ENCODE data around the gene MGLL.

Gene MGLL

GRCh38 chr3:127809611-127810010 lies 12.7 kb downstream of the MGLL start:
- Histone ChIP-seq H4K20me1 (ENCODE audit: insufficient read depth, low read length) (no peaks in the 10 kb centered on the region), H3K27ac (ENCODE audit: low read length) (no peak overlapping the region), H2AFZ (ENCODE audit: low read depth, low read length) (no peak overlapping the region), H3K27me3 (ENCODE audit: low read depth, low read length) (no peaks in the 10 kb centered on the region), H3K9ac (ENCODE audit: low read length) (no peak overlapping the region), H3K79me2 (ENCODE audit: low read length) (peaks cover 51% of the 10 kb centered on the region), H3K4me1 (ENCODE audit: low read length) (peaks cover 9% of the 10 kb centered on the region; the same call in 1 of the 2 replicates), H3K9me3 (ENCODE audit: insufficient read depth, low read length) (no peaks in the 10 kb centered on the region), H3K36me3 (replicated peaks; ENCODE audit: low read depth, low read length) (peaks cover 88% of the 10 kb centered on the region), H3K4me3 (ENCODE audit: low read length) (no peak overlapping the region), H3K4me2 (ENCODE audit: low read length) (no peak overlapping the region)
- TF ChIP-seq CTCF (IDR thresholded peaks at IDR 0.05; ENCODE audit: low read depth, low read length) (no peak), EZH2phosphoT487 (IDR thresholded peaks at IDR 0.05; ENCODE audit: low read depth) (no peak)

GRCh38 chr3:127809211-127809610 lies 13.1 kb downstream of the MGLL start:
- H3K36me3 ChIP-seq (replicated peaks; ENCODE audit: low read depth, low read length) = peaks cover 88% of the 10 kb centered on the region

GRCh38 chr3:127808197-127808596 lies 14.1 kb downstream of the MGLL start:
- peaks cover 53% of the 10 kb centered on the region for H3K79me2 ChIP-seq (ENCODE audit: low read length)
- peaks cover 86% of the 10 kb centered on the region for H3K36me3 ChIP-seq (replicated peaks; ENCODE audit: low read depth, low read length)
- H3K4me1 ChIP-seq (ENCODE audit: low read length) = peaks cover 9% of the 10 kb centered on the region; the same call in 1 of the 2 replicates
- TF ChIP-seq EZH2phosphoT487 (IDR thresholded peaks at IDR 0.05; ENCODE audit: low read depth) (no peak), CTCF (IDR thresholded peaks at IDR 0.05; ENCODE audit: low read depth, low read length) (no peak)
- H3K9me3 ChIP-seq (ENCODE audit: insufficient read depth, low read length) = no peaks in the 10 kb centered on the region
- no peak overlapping the region for H3K4me3 ChIP-seq (ENCODE audit: low read length)
- no peak overlapping the region for H3K4me2 ChIP-seq (ENCODE audit: low read length)
- H3K27me3 ChIP-seq (ENCODE audit: low read depth, low read length) = no peaks in the 10 kb centered on the region
- H2AFZ ChIP-seq (ENCODE audit: low read depth, low read length) = no peak overlapping the region
- no peaks in the 10 kb centered on the region for H4K20me1 ChIP-seq (ENCODE audit: insufficient read depth, low read length)
- H3K9ac ChIP-seq (ENCODE audit: low read length) = no peak overlapping the region
- no peak overlapping the region for H3K27ac ChIP-seq (ENCODE audit: low read length)

More at GRCh38 chr3:127809211-127809610, 13.1 kb downstream of the MGLL start:
- Histone ChIP-seq H3K9ac (ENCODE audit: low read length) (no peak overlapping the region), H2AFZ (ENCODE audit: low read depth, low read length) (no peak overlapping the region), H3K9me3 (ENCODE audit: insufficient read depth, low read length) (no peaks in the 10 kb centered on the region), H3K27me3 (ENCODE audit: low read depth, low read length) (no peaks in the 10 kb centered on the region), H3K27ac (ENCODE audit: low read length) (no peak overlapping the region), H3K79me2 (ENCODE audit: low read length) (peaks cover 51% of the 10 kb centered on the region), H3K4me1 (ENCODE audit: low read length) (peaks cover 9% of the 10 kb centered on the region; the same call in 1 of the 2 replicates), H3K4me3 (ENCODE audit: low read length) (no peak overlapping the region), H4K20me1 (ENCODE audit: insufficient read depth, low read length) (no peaks in the 10 kb centered on the region), H3K4me2 (ENCODE audit: low read length) (no peak overlapping the region)
- no peak for TF ChIP-seq EZH2phosphoT487 (IDR thresholded peaks at IDR 0.05; ENCODE audit: low read depth)

GRCh38 chr3:127805026-127805753 lies 17.1 kb downstream of the MGLL start:
- Histone ChIP-seq H3K9ac (ENCODE audit: low read length) (no peak overlapping the region), H3K9me3 (ENCODE audit: insufficient read depth, low read length) (no peaks in the 10 kb centered on the region), H3K4me1 (ENCODE audit: low read length) (peaks cover 9% of the 10 kb centered on the region; the same call in 1 of the 2 replicates), H3K79me2 (ENCODE audit: low read length) (peaks cover 53% of the 10 kb centered on the region), H4K20me1 (ENCODE audit: insufficient read depth, low read length) (0 out of 2 replicates have a peak, but pooled peaks cover 3% of the 10 kb centered on the region), H3K4me3 (ENCODE audit: low read length) (no peak overlapping the region), H3K27ac (ENCODE audit: low read length) (no peak overlapping the region), H2AFZ (ENCODE audit: low read depth, low read length) (no peak overlapping the region), H3K4me2 (ENCODE audit: low read length) (no peak overlapping the region), H3K27me3 (ENCODE audit: low read depth, low read length) (no peaks in the 10 kb centered on the region), H3K36me3 (replicated peaks; ENCODE audit: low read depth, low read length) (peaks cover 72% of the 10 kb centered on the region)
- TF ChIP-seq CTCF (IDR thresholded peaks at IDR 0.05; ENCODE audit: low read depth, low read length) = no peak
- TF ChIP-seq EZH2phosphoT487 (IDR thresholded peaks at IDR 0.05; ENCODE audit: low read depth) = no peak

Data from OCI-LY3 (cell line).